ENCODE data around the gene ARVCF. TPM values are rescaled to one million over a fixed set of nuclear protein-coding genes. Genes with fewer than 3 reads are reported as not detected.

ARVCF gene
- polyA plus RNA-seq, 3 donors, result 17.3 to 30.7 (median 26.0) TPM

- peak in 1 of 11 donors; percentile 52 for DNase-seq (ENCODE audit: extremely low read depth in 1 of 11, low read depth in 9 of 11, low spot score in 4 of 11)
Measured at GRCh38 chr22:19970479-19971275, 45.9 kb downstream of the ARVCF start.

- no peak for DNase-seq (ENCODE audit: extremely low read depth in 1 of 11, low read depth in 9 of 11, low spot score in 4 of 11)
Measured at GRCh38 chr22:19970031-19970478, 46.6 kb downstream of the ARVCF start.

GRCh38 chr22:19969141-19969928 lies 47.3 kb downstream of the ARVCF start:
- DNase-seq (ENCODE audit: extremely low read depth in 1 of 11, low read depth in 9 of 11, low spot score in 4 of 11), result no peak

GRCh38 chr22:19968450-19968891 lies 48.2 kb downstream of the ARVCF start:
- DNase-seq (ENCODE audit: extremely low read depth in 1 of 11, low read depth in 9 of 11, low spot score in 4 of 11), result no peak

- DNase-seq (ENCODE audit: extremely low read depth in 1 of 11, low read depth in 9 of 11, low spot score in 4 of 11), result no peak
Measured at GRCh38 chr22:19967850-19968449, 48.7 kb downstream of the ARVCF start.

- DNase-seq (ENCODE audit: extremely low read depth in 1 of 11, low read depth in 9 of 11, low spot score in 4 of 11), result no peak
Measured at GRCh38 chr22:19966908-19967750, 49.5 kb downstream of the ARVCF start.

- DNase-seq (ENCODE audit: extremely low read depth in 1 of 11, low read depth in 9 of 11, low spot score in 4 of 11), result no peak
Measured at GRCh38 chr22:19965771-19966709, 50.6 kb downstream of the ARVCF start.

GRCh38 chr22:19964701-19965386 lies 51.8 kb downstream of the ARVCF start:
- no peak for DNase-seq (ENCODE audit: extremely low read depth in 1 of 11, low read depth in 9 of 11, low spot score in 4 of 11)

- DNase-seq (ENCODE audit: extremely low read depth in 1 of 11, low read depth in 9 of 11, low spot score in 4 of 11), result no peak
Measured at GRCh38 chr22:19963863-19964642, 52.6 kb downstream of the ARVCF start.

- DNase-seq (ENCODE audit: extremely low read depth in 1 of 11, low read depth in 9 of 11, low spot score in 4 of 11), result peak in 3 of 11 donors; percentile 48 to 64 (median 51)
Measured at GRCh38 chr22:19962909-19963806, 53.5 kb downstream of the ARVCF start.

GRCh38 chr22:19962246-19962908 lies 54.2 kb downstream of the ARVCF start:
- DNase-seq (ENCODE audit: extremely low read depth in 1 of 11, low read depth in 9 of 11, low spot score in 4 of 11), result peak in 5 of 11 donors; percentile 57 to 66 (median 59)

GRCh38 chr22:19961868-19962245 lies 54.8 kb downstream of the ARVCF start:
- no peak for DNase-seq (ENCODE audit: extremely low read depth in 1 of 11, low read depth in 9 of 11, low spot score in 4 of 11)

GRCh38 chr22:19961201-19961580 lies 55.4 kb downstream of the ARVCF start:
- no peak for DNase-seq (ENCODE audit: extremely low read depth in 1 of 11, low read depth in 9 of 11, low spot score in 4 of 11)

GRCh38 chr22:19960491-19961200 lies 56.0 kb downstream of the ARVCF start:
- DNase-seq (ENCODE audit: extremely low read depth in 1 of 11, low read depth in 9 of 11, low spot score in 4 of 11), result no peak
